ENCODE results near the gene KRT71. TPM values are rescaled to one million over a fixed set of nuclear protein-coding genes. Genes with fewer than 3 reads are reported as not detected.

KRT71 gene
- total and polyA plus RNA-seq, 2 of the 8 experiments (the other 6 are each of a cell fraction or from before 2014, with no cell fraction given) = not detected

- WGBS, 2 experiments (ENCODE audit: extremely low coverage in 1 of 2, insufficient coverage in 1 of 2, insufficient read length in 1 of 2, insufficient replicate concordance in 2 of 2, low coverage in 1 of 2, low lambda C conversion rate in 2 of 2, missing lambda C conversion rate in 1 of 2) = 100% methylated on average over 2 of the region's 2 CpGs; no CpG with 5 or more reads in 1 of the 2 experiments
- ChIA-PET POLR2A (ENCODE audit: partially characterized antibody) (no interaction called here), CTCF (ENCODE audit: partially characterized antibody) (interaction anchor here (1.0 to 2.0 kb wide), 3 partner anchors 9 to 116 kb away, joined by 3 to 9 read pairs (median 4); partner anchors contain the start of gene KRT5)
- FAIRE-seq (no peak), DNase-seq (ENCODE audit: low read depth in 1 of 2, low spot score in 2 of 2) (no peak)
- no peak overlapping the region for H4K5ac ChIP-seq (ENCODE audit: insufficient read length, low read depth, low read length)
- H3K9me3 ChIP-seq (ENCODE audit: insufficient read depth in 2 of 2, low read depth in 1 of 2, low read length in 1 of 2) = no peaks in the 10 kb centered on the region
- no peak overlapping the region for H2BK120ac ChIP-seq (replicated peaks; ENCODE audit: low read depth, low read length)
- no peaks in the 10 kb centered on the region for H3K4me1 ChIP-seq (replicated peaks in 1 of 4; ENCODE audit: control insufficient read depth in 3 of 4, insufficient read depth in 4 of 4, low read length in 3 of 4)
- H3K23ac ChIP-seq (ENCODE audit: insufficient read length) = no peak overlapping the region
- H3K27me3 ChIP-seq (replicated peaks in 1 of 4; ENCODE audit: control insufficient read depth in 3 of 4, extremely low read depth in 1 of 4, insufficient read depth in 3 of 4, low read length in 3 of 4) = no peaks in the 10 kb centered on the region; a peak in 1 of 7 replicates
- H2AFZ ChIP-seq (ENCODE audit: low read length) = no peak overlapping the region
- no peak overlapping the region for H3K18ac ChIP-seq (ENCODE audit: extremely low read depth, low read length)
- no peak overlapping the region for H3K14ac ChIP-seq (ENCODE audit: insufficient read length)
- no peak overlapping the region for H2BK15ac ChIP-seq (ENCODE audit: low read length)
- no peak overlapping the region for H3K56ac ChIP-seq (replicated peaks; ENCODE audit: insufficient read length, low read depth, low read length)
- no peaks in the 10 kb centered on the region for H3K79me2 ChIP-seq (ENCODE audit: control insufficient read depth in 1 of 2, insufficient read depth in 2 of 2, low read length in 2 of 2)
- no peak overlapping the region for H2BK12ac ChIP-seq (ENCODE audit: low read depth, low read length)
- no peak overlapping the region for H3K4me3 ChIP-seq (ENCODE audit: extremely low read depth in 1 of 4, insufficient read depth in 2 of 4, low read depth in 3 of 4, low read length in 4 of 4)
- H3K27ac ChIP-seq (ENCODE audit: low read depth, low read length) = no peak overlapping the region
- H3K23me2 ChIP-seq (ENCODE audit: low read depth, low read length) = no peaks in the 10 kb centered on the region
- H4K91ac ChIP-seq (replicated peaks; ENCODE audit: insufficient read length, low read length) = no peak overlapping the region
- H2BK20ac ChIP-seq (ENCODE audit: low read length) = no peak overlapping the region
- H4K8ac ChIP-seq (ENCODE audit: extremely low read depth, insufficient read depth, low read length) = no peak overlapping the region
- H4K20me1 ChIP-seq (replicated peaks in 1 of 2; ENCODE audit: control insufficient read depth in 1 of 2, insufficient read depth in 2 of 2, low read length in 2 of 2) = no peaks in the 10 kb centered on the region
- H3K9ac ChIP-seq (replicated peaks in 1 of 4; ENCODE audit: extremely low read depth in 1 of 4, low read depth in 3 of 4, low read length in 3 of 4) = no peak overlapping the region
- H3K4me2 ChIP-seq (ENCODE audit: insufficient read depth in 1 of 2, low read depth in 2 of 2, low read length in 2 of 2) = no peak overlapping the region
- no peaks in the 10 kb centered on the region for H3K36me3 ChIP-seq (ENCODE audit: control insufficient read depth in 2 of 4, insufficient read depth in 4 of 4, low read length in 3 of 4)
- H3K4ac ChIP-seq (replicated peaks; ENCODE audit: insufficient read length, low read depth, low read length) = no peak overlapping the region
- no peak overlapping the region for H2BK5ac ChIP-seq (ENCODE audit: low read depth, low read length)
- no peaks in the 10 kb centered on the region for H3K79me1 ChIP-seq (ENCODE audit: low read depth, low read length)
- H2AK5ac ChIP-seq (ENCODE audit: low read depth, low read length) = no peak overlapping the region
- TF ChIP-seq CBX8 (IDR thresholded peaks at IDR 0.05; ENCODE audit: borderline replicate concordance, low read depth, low read length) = no peak
These were observed 23.5 kb downstream of the KRT71 start for GRCh38 chr12:52529417-52529816.

Measured in H1 (cell line).